Choroid plexus epithelial cell (primary cell): ENCODE data around the gene TBR1.

Experiments
- DNase-seq: peaks from one replicate; pipeline ENCODE4 v3.0.0-alpha.2; 2010; ENCODE audit warnings: low read depth
- H3K4me3 ChIP-seq: 2 replicates; pipeline ENCODE4 v1.5.1; 2011; ENCODE audit warnings: low read depth, mild to moderate bottlenecking, control low read depth, low read length, moderate library complexity
- TF ChIP-seq, protein P1 (sequence below): conservative IDR thresholded peaks from 2 replicates; pipeline ENCODE4 v1.5.1; 2011; ENCODE audit warnings: low read depth, mild to moderate bottlenecking, control low read depth, inconsistent platforms, low read length, moderate library complexity

The TBR1 gene

DNA sequence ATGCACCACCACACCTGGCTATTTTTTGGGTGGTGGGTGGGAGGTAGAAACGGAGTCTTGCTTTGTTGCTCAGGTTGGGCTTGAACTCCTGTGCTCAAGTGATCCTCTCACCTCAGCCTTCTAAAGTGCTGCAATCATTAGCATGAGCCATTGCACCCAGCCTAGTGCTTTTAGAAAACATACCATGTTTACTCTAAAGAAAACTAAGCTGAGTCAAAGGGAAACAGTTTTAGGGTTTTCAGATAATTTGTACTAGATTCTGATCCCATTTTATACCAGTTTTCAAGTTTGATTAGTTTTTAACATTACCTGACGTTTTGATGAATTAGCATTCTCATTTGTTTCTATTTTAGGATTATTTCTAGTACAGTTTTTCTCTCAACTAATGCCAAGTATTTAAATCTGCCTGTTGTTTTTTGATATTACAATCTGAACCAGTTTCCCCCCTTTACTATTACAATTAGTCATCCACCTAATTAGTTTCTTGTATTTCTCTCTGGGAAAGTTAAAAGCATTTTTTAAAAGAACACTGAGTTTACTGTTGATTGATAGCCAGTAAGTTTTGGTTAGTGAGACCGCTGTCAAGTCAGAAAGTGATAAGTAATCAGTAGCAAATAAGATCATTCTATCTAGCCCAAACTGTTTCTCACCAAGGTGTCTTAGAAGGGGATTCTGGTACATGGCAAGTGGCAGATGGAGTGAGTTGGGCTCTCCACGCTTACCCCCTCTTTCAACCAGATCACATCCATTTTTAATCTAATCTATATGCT lies 24.2 kb upstream of the TBR1 start:
- no peak for DNase-seq
- TF ChIP-seq, protein P1, sequence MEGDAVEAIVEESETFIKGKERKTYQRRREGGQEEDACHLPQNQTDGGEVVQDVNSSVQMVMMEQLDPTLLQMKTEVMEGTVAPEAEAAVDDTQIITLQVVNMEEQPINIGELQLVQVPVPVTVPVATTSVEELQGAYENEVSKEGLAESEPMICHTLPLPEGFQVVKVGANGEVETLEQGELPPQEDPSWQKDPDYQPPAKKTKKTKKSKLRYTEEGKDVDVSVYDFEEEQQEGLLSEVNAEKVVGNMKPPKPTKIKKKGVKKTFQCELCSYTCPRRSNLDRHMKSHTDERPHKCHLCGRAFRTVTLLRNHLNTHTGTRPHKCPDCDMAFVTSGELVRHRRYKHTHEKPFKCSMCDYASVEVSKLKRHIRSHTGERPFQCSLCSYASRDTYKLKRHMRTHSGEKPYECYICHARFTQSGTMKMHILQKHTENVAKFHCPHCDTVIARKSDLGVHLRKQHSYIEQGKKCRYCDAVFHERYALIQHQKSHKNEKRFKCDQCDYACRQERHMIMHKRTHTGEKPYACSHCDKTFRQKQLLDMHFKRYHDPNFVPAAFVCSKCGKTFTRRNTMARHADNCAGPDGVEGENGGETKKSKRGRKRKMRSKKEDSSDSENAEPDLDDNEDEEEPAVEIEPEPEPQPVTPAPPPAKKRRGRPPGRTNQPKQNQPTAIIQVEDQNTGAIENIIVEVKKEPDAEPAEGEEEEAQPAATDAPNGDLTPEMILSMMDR, result no peak
- H3K4me3 ChIP-seq, result no peak overlapping the region

DNA sequence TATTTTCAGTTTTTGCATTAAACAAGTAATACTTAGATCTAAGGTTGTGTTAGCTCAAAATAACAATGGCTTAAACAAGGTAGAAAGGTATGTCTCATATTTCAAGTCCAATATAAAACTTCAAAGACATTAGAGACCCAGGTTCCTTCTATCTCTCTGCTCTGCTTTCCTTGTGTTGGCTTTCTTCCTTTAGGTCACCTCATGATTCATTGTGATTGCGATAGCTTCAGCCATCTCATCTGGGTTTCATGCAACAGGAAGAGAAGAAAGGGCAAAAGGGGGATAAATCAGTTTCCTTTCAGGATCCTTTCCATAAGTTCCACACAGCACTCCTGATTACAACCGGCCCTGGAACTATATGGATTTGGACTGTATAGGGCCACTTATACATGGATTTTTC lies 16.0 kb upstream of the TBR1 start:
- DNase-seq, result no peak
- TF ChIP-seq, protein P1, result no peak
- no peak overlapping the region for H3K4me3 ChIP-seq

DNA sequence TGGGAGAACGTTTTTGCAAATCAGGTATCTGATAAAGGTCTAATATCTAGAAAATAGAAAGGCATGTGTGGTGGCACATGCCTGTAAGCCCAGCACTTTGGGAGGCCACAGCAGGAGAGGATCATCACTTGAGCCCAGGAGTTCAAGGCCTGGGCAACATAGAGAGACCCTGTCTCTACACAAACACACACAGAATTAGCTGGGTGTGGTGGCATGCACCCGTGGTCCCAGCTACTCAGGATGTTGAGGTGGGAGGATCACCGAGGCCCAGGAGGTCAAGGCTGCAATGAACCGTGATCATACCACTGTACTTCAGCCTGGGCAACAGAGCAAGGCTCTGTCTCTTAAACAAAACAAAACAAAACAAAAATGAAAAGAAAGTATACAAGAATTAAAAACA lies 13.8 kb upstream of the TBR1 start:
- TF ChIP-seq, protein P1, result no peak
- no peak for DNase-seq
- H3K4me3 ChIP-seq, result no peak overlapping the region

DNA sequence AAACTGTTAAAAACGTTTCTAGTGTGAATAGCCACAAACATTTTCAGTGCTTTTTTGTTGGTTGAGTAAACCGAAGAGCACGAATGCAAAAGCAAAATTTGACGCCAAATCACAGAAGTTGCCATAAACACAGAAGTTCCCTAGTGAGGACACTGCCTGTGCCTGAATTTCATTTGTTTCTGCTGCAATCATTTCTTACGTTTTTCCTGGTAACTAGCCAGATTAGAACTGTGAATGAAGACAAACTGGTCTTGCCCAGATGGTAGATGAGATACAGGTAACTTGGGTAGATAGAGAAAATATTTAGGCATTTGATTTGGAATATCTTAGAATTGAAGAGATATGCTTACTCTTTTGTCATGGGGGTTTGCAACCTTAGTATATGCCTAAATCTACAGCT lies 9.8 kb upstream of the TBR1 start:
- DNase-seq, result no peak
- H3K4me3 ChIP-seq, result no peak overlapping the region
- TF ChIP-seq, protein P1, result no peak

DNA sequence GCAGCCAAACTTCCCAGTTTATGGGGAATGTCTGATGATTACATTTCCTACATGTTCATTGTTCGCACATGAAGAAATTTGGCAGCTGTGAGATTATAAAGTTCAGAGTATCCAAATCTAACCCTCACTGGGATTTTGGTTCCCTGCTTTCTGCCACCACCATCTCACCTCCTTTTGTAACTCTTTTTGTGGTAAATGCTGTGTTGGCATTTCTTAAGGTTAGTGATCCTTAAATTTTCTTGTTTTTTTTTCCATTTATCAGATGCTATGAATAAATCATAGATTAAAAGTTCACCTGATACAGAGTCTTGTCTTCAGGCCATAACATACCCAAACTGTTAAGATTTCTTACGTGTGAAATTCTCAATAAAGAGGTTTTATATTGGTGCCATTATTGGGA lies 8.5 kb upstream of the TBR1 start:
- H3K4me3 ChIP-seq, result no peak overlapping the region
- no peak for DNase-seq
- TF ChIP-seq, protein P1, result no peak

DNA sequence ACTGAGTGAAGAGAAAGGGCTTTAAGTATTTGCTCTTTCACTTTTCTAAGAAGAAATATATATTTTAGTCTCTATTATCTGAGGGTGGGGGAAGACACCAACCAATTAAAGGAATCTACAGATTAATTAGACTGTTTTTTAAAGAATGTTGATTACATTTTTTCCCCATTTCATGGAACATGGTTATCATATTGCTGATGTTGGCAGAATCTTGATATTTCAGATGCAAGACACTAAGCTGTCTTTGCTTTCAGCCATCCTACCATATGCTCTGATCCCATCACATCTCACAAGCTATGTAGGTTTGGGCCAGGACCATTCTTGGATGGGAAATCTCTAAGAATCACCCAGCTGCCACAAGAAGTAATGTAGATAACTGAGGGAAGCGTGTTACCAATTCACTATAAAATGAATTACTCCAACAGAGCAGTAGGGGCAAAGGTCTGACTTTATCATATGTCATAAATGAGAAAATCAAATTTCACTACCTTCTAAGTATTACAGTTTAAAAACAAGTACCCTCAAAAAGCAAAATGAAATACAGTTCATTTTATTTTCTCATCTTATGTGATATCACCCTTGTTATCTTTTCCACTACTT lies 6.7 kb upstream of the TBR1 start:
- no peak overlapping the region for H3K4me3 ChIP-seq
- DNase-seq, result no peak
- TF ChIP-seq, protein P1, result no peak

DNA sequence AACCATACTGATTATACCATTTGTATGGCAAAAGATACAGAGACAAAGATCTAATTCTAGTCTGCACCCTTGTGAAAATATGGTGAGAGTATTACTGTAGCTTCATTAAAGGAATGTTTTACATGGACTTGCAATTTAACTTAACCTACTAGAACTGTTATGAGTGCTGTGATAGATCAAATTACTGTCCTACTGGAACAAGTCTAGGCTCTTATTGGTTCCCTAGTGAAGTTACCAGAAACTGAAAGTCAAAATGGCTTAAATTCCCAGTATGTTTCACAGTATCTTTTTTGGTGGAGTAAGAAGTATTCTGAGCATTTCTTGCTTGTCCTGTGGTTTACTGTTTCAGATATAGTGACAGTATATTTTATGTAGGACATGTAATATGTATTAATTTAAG lies 3.8 kb upstream of the TBR1 start:
- DNase-seq, result peak; percentile 67
- no peak overlapping the region for H3K4me3 ChIP-seq
- TF ChIP-seq, protein P1, result no peak
